Measurements from ENCODE around the gene MXRA8. TPM values are rescaled to one million over a fixed set of nuclear protein-coding genes. Genes with fewer than 3 reads are reported as not detected.

The MXRA8 gene
- total and polyA plus RNA-seq, 9 of the 15 experiments (the other 6 are each of a cell fraction or from before 2014, with no cell fraction given): 0.66 to 11.3 (median 6.3) TPM

DNA sequence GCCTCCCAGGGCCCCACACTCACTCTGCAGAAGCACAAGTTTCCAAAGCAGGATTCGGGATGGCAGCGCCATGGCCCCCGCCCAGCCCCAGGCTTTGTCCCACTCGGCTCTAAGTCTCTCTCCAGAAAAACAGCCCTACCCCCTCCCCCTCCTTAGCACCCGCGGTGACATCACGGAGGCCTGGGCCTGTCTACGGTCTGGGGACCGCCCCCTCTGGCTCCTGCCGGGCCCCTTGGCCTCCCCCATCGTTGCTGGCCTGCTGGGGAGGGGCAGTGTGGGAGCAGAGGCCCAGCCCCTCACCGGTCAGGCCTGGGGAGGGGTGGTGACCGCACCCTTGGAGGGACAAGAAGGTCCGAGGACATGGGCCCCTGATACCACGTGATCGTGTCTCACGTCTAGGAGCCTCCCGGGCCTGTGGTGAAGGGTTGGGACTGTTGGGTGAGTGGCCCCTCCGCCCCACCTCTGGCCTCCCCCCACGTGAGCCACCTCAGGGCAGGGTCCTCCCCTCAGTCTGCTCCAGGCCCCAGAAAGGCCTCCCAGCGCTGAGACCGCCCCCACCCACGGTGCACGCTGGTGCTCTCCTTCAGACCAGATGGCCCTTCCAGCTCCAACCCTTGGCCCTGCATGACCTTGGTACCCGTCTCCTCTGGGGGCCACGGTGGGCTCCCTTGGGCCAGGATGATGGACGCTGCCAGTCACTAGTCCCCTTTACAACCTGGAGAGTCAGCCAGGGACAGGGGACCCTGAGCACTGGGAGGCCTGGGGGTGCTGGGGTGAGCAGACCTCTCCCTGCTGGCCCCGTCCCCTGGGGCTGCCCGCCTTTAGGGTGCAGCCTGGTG lies at the start of gene MXRA8 (continued):
- peak; percentile 13; the same call in 1 of the 2 replicates for TF ChIP-seq PHF8 (IDR thresholded peaks at IDR 0.05; ENCODE audit: borderline replicate concordance, low read length)
- peak; percentile 97 for TF ChIP-seq TOE1 (IDR thresholded peaks at IDR 0.05; ENCODE audit: borderline replicate concordance)
- TF ChIP-seq TOE1 (CRISPR knock-in tag; IDR thresholded peaks at IDR 0.05; ENCODE audit: borderline replicate concordance, low read depth): no peak

DNA sequence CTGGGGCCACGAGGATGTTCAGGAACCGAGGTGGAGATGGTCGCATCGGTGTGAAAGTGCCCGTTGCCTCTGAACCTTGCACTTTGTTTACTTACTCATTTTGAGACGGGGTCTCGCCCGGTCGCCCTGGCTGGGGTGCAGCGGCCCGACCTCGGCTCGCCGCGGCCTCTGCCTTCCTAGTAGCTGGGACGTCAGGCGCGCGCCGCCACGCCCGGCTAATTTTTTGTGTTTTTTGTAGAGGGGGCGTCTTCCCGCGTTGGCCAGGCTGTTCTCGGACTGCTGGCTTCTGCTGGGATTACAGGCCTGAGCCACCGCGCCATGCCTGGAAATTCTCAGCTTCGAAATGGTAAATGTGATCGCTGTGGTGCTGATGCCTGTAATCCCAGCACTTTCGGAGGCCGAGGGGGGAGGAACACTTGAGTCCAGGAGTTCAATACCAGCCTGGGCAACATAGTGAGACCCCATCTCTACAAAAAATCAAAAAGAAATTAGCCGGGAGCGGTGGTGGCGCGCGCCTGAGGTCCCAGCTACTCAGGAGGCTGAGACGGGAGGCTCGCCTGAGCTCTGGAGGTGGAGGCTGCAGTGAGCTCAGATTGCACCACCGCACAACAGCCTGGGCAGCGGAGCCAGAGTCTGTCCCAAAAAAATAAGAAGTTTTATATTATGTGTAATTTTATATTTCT lies 49.4 kb upstream of the MXRA8 start:
- H4K20me1 ChIP-seq (replicated peaks; ENCODE audit: control insufficient read depth, insufficient read depth, low read length): no peaks in the 10 kb centered on the region
- no peaks in the 10 kb centered on the region for H3K27me3 ChIP-seq (ENCODE audit: control insufficient read depth in 2 of 2, insufficient read depth in 2 of 2, low read length in 2 of 2)
- peaks cover 5% of the 10 kb centered on the region for H3K9me3 ChIP-seq (replicated peaks; ENCODE audit: control insufficient read depth, insufficient read depth, low read depth, low read length)
- FAIRE-seq (no peak), DNase-seq (ENCODE audit: extremely low read depth in 1 of 4, low spot score in 3 of 4) (peak in 1 of 4 experiments; percentile 61), ATAC-seq (peak; percentile 57)
- H3K4me3 ChIP-seq: peak overlapping the region; percentile 100
- H2AFZ ChIP-seq (ENCODE audit: low read depth, low read length): peak overlapping the region; percentile 82; the same call in 1 of the 2 replicates
- BruUV-seq (replicated peaks): no TSS peak
- H3K79me2 ChIP-seq (ENCODE audit: control insufficient read depth, insufficient read depth, low read length): peaks cover 56% of the 10 kb centered on the region
- peak overlapping the region; percentile 98 for H3K4me2 ChIP-seq (ENCODE audit: insufficient read depth, low read length)
- no peaks in the 10 kb centered on the region for H3K9me1 ChIP-seq (ENCODE audit: control insufficient read depth, insufficient read depth, low read length)
- POLR2A ChIA-PET: interaction anchor here (0.6 to 3.6 kb wide), 16 partner anchors 9 to 384 kb away, joined by 3 to 26 read pairs (median 5); partner anchors contain the start of genes ANKRD65, AURKAIP1, CCNL2 and MIB2
- peak overlapping the region; percentile 89 for H3K27ac ChIP-seq (ENCODE audit: extremely low read depth, low read depth, low read length)
- CTCF ChIA-PET (ENCODE audit: low intra/inter-chr PET ratio): no interaction called here
- H3K36me3 ChIP-seq (ENCODE audit: control insufficient read depth, insufficient read depth, low read length): peaks cover 52% of the 10 kb centered on the region
- 3% methylated on average over 40 of the region's 41 CpGs for WGBS (ENCODE audit: insufficient coverage, low coverage, missing lambda C conversion rate)
- in situ Hi-C loops (cut with MboI) (no loop called here), intact Hi-C loops (cut with micrococcal nuclease) (loop anchor here (1.0 to 2.0 kb wide), 2 partner anchors 33 to 63 kb away; no protein-coding TSS in a partner anchor)
- peaks cover 14 to 44% of the 10 kb centered on the region in 2 experiments for H3K4me1 ChIP-seq (replicated peaks in 1 of 2; ENCODE audit: control insufficient read depth in 2 of 2, insufficient read depth in 2 of 2, low read length in 2 of 2)
- H3K9ac ChIP-seq (ENCODE audit: insufficient read depth in 1 of 2, low read depth in 2 of 2, low read length in 2 of 2): peak overlapping the region; percentile 99 to 100
- TF ChIP-seq MAFK (IDR thresholded peaks at IDR 0.05; ENCODE audit: low read length): no peak
- TF ChIP-seq FIP1L1 (IDR thresholded peaks at IDR 0.05; ENCODE audit: low read depth, low read length, poor library complexity, severe bottlenecking): peak; percentile 6
- TF ChIP-seq, protein P1, sequence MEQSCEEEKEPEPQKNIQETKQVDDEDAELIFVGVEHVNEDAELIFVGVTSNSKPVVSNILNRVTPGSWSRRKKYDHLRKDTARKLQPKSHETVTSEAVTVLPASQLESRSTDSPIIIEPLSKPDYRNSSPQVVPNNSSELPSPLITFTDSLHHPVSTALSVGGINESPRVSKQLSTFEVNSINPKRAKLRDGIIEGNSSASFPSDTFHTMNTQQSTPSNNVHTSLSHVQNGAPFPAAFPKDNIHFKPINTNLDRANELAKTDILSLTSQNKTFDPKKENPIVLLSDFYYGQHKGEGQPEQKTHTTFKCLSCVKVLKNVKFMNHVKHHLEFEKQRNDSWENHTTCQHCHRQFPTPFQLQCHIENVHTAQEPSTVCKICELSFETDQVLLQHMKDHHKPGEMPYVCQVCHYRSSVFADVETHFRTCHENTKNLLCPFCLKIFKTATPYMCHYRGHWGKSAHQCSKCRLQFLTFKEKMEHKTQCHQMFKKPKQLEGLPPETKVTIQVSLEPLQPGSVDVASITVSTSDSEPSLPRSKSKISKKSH (CRISPR knock-in tag; IDR thresholded peaks at IDR 0.05): no peak
- TF ChIP-seq, protein P2, sequence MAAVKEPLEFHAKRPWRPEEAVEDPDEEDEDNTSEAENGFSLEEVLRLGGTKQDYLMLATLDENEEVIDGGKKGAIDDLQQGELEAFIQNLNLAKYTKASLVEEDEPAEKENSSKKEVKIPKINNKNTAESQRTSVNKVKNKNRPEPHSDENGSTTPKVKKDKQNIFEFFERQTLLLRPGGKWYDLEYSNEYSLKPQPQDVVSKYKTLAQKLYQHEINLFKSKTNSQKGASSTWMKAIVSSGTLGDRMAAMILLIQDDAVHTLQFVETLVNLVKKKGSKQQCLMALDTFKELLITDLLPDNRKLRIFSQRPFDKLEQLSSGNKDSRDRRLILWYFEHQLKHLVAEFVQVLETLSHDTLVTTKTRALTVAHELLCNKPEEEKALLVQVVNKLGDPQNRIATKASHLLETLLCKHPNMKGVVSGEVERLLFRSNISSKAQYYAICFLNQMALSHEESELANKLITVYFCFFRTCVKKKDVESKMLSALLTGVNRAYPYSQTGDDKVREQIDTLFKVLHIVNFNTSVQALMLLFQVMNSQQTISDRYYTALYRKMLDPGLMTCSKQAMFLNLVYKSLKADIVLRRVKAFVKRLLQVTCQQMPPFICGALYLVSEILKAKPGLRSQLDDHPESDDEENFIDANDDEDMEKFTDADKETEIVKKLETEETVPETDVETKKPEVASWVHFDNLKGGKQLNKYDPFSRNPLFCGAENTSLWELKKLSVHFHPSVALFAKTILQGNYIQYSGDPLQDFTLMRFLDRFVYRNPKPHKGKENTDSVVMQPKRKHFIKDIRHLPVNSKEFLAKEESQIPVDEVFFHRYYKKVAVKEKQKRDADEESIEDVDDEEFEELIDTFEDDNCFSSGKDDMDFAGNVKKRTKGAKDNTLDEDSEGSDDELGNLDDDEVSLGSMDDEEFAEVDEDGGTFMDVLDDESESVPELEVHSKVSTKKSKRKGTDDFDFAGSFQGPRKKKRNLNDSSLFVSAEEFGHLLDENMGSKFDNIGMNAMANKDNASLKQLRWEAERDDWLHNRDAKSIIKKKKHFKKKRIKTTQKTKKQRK (IDR thresholded peaks at IDR 0.05; ENCODE audit: borderline replicate concordance, low read depth, low read length): no peak
- TF ChIP-seq, protein P3, sequence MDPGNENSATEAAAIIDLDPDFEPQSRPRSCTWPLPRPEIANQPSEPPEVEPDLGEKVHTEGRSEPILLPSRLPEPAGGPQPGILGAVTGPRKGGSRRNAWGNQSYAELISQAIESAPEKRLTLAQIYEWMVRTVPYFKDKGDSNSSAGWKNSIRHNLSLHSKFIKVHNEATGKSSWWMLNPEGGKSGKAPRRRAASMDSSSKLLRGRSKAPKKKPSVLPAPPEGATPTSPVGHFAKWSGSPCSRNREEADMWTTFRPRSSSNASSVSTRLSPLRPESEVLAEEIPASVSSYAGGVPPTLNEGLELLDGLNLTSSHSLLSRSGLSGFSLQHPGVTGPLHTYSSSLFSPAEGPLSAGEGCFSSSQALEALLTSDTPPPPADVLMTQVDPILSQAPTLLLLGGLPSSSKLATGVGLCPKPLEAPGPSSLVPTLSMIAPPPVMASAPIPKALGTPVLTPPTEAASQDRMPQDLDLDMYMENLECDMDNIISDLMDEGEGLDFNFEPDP (CRISPR knock-in tag; IDR thresholded peaks at IDR 0.05): no peak
- TF ChIP-seq RBFOX2 (IDR thresholded peaks at IDR 0.05; ENCODE audit: low read depth, low read length): peak; percentile 88
- no peak for TF ChIP-seq ZNF253 (CRISPR knock-in tag; conservative IDR thresholded peaks at IDR 0.05)
